Mesenchymal stem cell (in vitro differentiated cells and primary cell): ENCODE measurements around the gene CFAP54.

Source experiments
- DNase-seq: peaks from one replicate; pipeline ENCODE4 v3.0.0-alpha.2; 2013
- H2AFZ ChIP-seq: one replicate; pipeline ENCODE4 v1.6.1; 2013; ENCODE audit warnings: low read depth, mild to moderate bottlenecking, control low read depth, inconsistent platforms, low read length, moderate library complexity
- H2AK5ac ChIP-seq: 2 replicates; pipeline ENCODE4 v1.6.1; 2013; ENCODE audit warnings: low read length, moderate library complexity, mild to moderate bottlenecking, inconsistent platforms; ENCODE audit not compliant: severe bottlenecking
- H2BK120ac ChIP-seq: one replicate; pipeline ENCODE4 v1.6.1; 2013; ENCODE audit warnings: low read depth, mild to moderate bottlenecking, inconsistent platforms, low read length, moderate library complexity
- H2BK12ac ChIP-seq, 2 experiments: one replicate each; pipeline ENCODE4 v1.6.1; 2013; ENCODE audit warnings: inconsistent platforms in 2 of 2, low read length in 2 of 2, mild to moderate bottlenecking in 2 of 2, moderate library complexity in 2 of 2, control low read depth in 1 of 2
- H2BK15ac ChIP-seq: one replicate; pipeline ENCODE4 v1.6.1; 2013; ENCODE audit warnings: mild to moderate bottlenecking, low read depth, inconsistent platforms; ENCODE audit not compliant: poor library complexity, severe bottlenecking
- H2BK5ac ChIP-seq: 2 replicates; pipeline ENCODE4 v1.6.1; 2013; ENCODE audit warnings: low read depth, mild to moderate bottlenecking, low read length, control low read depth, inconsistent platforms; ENCODE audit not compliant: poor library complexity, severe bottlenecking
- H3K14ac ChIP-seq, 2 experiments: one replicate each; pipeline ENCODE4 v1.6.1; 2013; ENCODE audit warnings: inconsistent platforms in 2 of 2, low read length in 2 of 2, control low read depth in 1 of 2, mild to moderate bottlenecking in 1 of 2, moderate library complexity in 1 of 2
- H3K18ac ChIP-seq, 2 experiments: one replicate each; pipeline ENCODE4 v1.6.1; 2013; ENCODE audit warnings: inconsistent platforms in 2 of 2, low read length in 2 of 2, control low read depth in 1 of 2, low read depth in 1 of 2, mild to moderate bottlenecking in 1 of 2
- H3K23ac ChIP-seq, 2 experiments: one replicate each; pipeline ENCODE4 v1.6.1; 2013; ENCODE audit warnings: inconsistent platforms in 2 of 2, low read length in 2 of 2, mild to moderate bottlenecking in 2 of 2, moderate library complexity in 2 of 2, control low read depth in 1 of 2
- H3K27ac ChIP-seq: 2 replicates; pipeline ENCODE4 v1.5.1; 2013; ENCODE audit warnings: mild to moderate bottlenecking, moderate library complexity, low read length, control low read depth, inconsistent platforms; ENCODE audit not compliant: poor library complexity, severe bottlenecking
- H3K27me3 ChIP-seq, 2 experiments: 2 replicates each; pipeline versions ENCODE4 v1.6.1 to v1.7.0; 2013; ENCODE audit warnings: low read length in 2 of 2, mild to moderate bottlenecking in 2 of 2, moderate library complexity in 2 of 2, control low read depth in 1 of 2, inconsistent platforms in 1 of 2; ENCODE audit not compliant: control insufficient read depth in 1 of 2, insufficient read depth in 1 of 2
- H3K36me3 ChIP-seq, 2 experiments: 2 replicates each; pipeline versions ENCODE4 v1.6.1 to v1.7.0; 2013; ENCODE audit warnings: low read length in 2 of 2, control low read depth in 1 of 2, inconsistent platforms in 1 of 2, low read depth in 1 of 2, mild to moderate bottlenecking in 1 of 2; ENCODE audit not compliant: insufficient read depth in 2 of 2, control insufficient read depth in 1 of 2
- H3K4ac ChIP-seq, 2 experiments: one replicate each; pipeline ENCODE4 v1.6.1; 2013; ENCODE audit warnings: inconsistent platforms in 2 of 2, low read length in 2 of 2, mild to moderate bottlenecking in 2 of 2, moderate library complexity in 2 of 2, control low read depth in 1 of 2, low read depth in 1 of 2
- H3K4me1 ChIP-seq: 2 replicates; pipeline ENCODE4 v1.6.1; 2013; ENCODE audit warnings: low read depth, low read length, control low read depth; ENCODE audit not compliant: control insufficient read depth, insufficient read depth
- H3K4me2 ChIP-seq: 2 replicates; pipeline ENCODE4 v1.6.1; 2013; ENCODE audit warnings: low read length, mild to moderate bottlenecking, inconsistent platforms; ENCODE audit not compliant: poor library complexity, severe bottlenecking
- H3K4me3 ChIP-seq, 2 experiments: 2 replicates each; pipeline versions ENCODE4 v1.5.1 to v1.7.0; 2013; ENCODE audit warnings: low read length in 2 of 2, mild to moderate bottlenecking in 2 of 2, control low read depth in 1 of 2, low read depth in 1 of 2; ENCODE audit not compliant: insufficient read depth in 1 of 2
- H3K79me1 ChIP-seq: replicated peaks from 2 replicates; pipeline ENCODE4 v1.6.1; 2013; ENCODE audit warnings: mild to moderate bottlenecking, control low read depth, low read length, inconsistent platforms; ENCODE audit not compliant: poor library complexity, severe bottlenecking
- H3K9ac ChIP-seq: 2 replicates; pipeline ENCODE4 v1.7.0; 2013; ENCODE audit warnings: mild to moderate bottlenecking, low read length, moderate library complexity
- H3K9me3 ChIP-seq: 2 replicates; pipeline ENCODE4 v1.7.0; 2013; ENCODE audit warnings: mild to moderate bottlenecking, low read length; ENCODE audit not compliant: control insufficient read depth
- H4K8ac ChIP-seq: one replicate; pipeline ENCODE4 v1.6.1; 2013; ENCODE audit warnings: inconsistent platforms, mild to moderate bottlenecking, low read length, moderate library complexity
- H4K91ac ChIP-seq: one replicate; pipeline ENCODE4 v1.6.1; 2013; ENCODE audit warnings: mild to moderate bottlenecking, low read length, inconsistent platforms
- WGBS: methylation state at CpG from one replicate; pipeline ENCODE4 v1.1.7; 2013; ENCODE audit warnings: mixed read lengths; 5-methylcytosine and 5-hydroxymethylcytosine counted together

Gene CFAP54

DNA sequence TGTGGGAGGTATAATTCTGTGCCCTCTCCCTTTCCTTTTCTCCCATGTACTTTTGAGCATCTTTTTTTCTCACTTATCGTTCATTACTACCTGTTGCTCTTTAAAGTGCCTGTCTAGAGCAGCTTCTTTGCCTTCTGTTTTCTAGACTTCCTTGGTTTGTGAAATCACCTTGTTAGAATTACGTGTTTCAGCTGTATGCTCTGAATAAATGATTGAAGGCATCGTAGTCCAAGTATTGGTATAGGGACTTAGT, 419.0 kb downstream of the CFAP54 start:
- H2BK5ac ChIP-seq, result no peak overlapping the region
- 87% methylated on average over 3 of the region's 3 CpGs for WGBS
- no peaks in the 10 kb centered on the region for H3K4me1 ChIP-seq
- no peak overlapping the region for H2AK5ac ChIP-seq
- no peak overlapping the region for H3K23ac ChIP-seq
- peak overlapping the region; percentile 95 for H3K9ac ChIP-seq
- no peaks in the 10 kb centered on the region for H3K9me3 ChIP-seq
- H3K4ac ChIP-seq, result no peak overlapping the region
- peaks cover 5% of the 10 kb centered on the region for H3K79me1 ChIP-seq
- DNase-seq, result no peak
- peak overlapping the region in 1 of 2 experiments; percentile 99 for H3K4me3 ChIP-seq
- no peaks in the 10 kb centered on the region for H3K27me3 ChIP-seq
- no peak overlapping the region for H3K18ac ChIP-seq
- no peak overlapping the region for H3K27ac ChIP-seq
- no peak overlapping the region for H4K8ac ChIP-seq
- no peak overlapping the region for H2AFZ ChIP-seq
- H2BK12ac ChIP-seq, result no peak overlapping the region
- H3K36me3 ChIP-seq, result no peaks in the 10 kb centered on the region
- no peak overlapping the region for H3K14ac ChIP-seq
- no peak overlapping the region for H4K91ac ChIP-seq
- H2BK15ac ChIP-seq, result no peak overlapping the region
- peak overlapping the region; percentile 32 for H3K4me2 ChIP-seq
- no peak overlapping the region for H2BK120ac ChIP-seq

GRCh38 chr12:96912261-96912660, 422.9 kb downstream of the CFAP54 start:
- no peak overlapping the region for H3K14ac ChIP-seq
- H3K23ac ChIP-seq, result no peak overlapping the region
- H3K36me3 ChIP-seq, result no peaks in the 10 kb centered on the region
- H3K9ac ChIP-seq, result no peak overlapping the region
- H3K9me3 ChIP-seq, result no peaks in the 10 kb centered on the region
- 91% methylated on average over 1 of the region's 2 CpGs for WGBS
- H4K8ac ChIP-seq, result no peak overlapping the region
- no peak overlapping the region for H4K91ac ChIP-seq
- no peak overlapping the region for H2AFZ ChIP-seq
- H2BK120ac ChIP-seq, result no peak overlapping the region
- H3K4ac ChIP-seq, result no peak overlapping the region
- H2BK5ac ChIP-seq, result no peak overlapping the region
- H3K27me3 ChIP-seq, result no peaks in the 10 kb centered on the region
- H3K27ac ChIP-seq, result no peak overlapping the region
- H3K4me2 ChIP-seq, result no peak overlapping the region
- no peak overlapping the region for H2BK12ac ChIP-seq
- H3K18ac ChIP-seq, result no peak overlapping the region
- no peak overlapping the region for H2BK15ac ChIP-seq
- peaks cover 11% of the 10 kb centered on the region for H3K79me1 ChIP-seq
- H3K4me1 ChIP-seq, result no peaks in the 10 kb centered on the region
- no peak overlapping the region for H2AK5ac ChIP-seq
- H3K4me3 ChIP-seq, result no peak overlapping the region
- no peak for DNase-seq

GRCh38 chr12:96912943-96913342, 423.6 kb downstream of the CFAP54 start:
- Histone ChIP-seq H2BK5ac (no peak overlapping the region), H2AFZ (no peak overlapping the region), H2BK12ac (no peak overlapping the region), H3K27ac (no peak overlapping the region), H3K27me3 (no peaks in the 10 kb centered on the region), H2BK120ac (no peak overlapping the region), H3K9ac (no peak overlapping the region), H3K9me3 (no peaks in the 10 kb centered on the region), H3K79me1 (peaks cover 11% of the 10 kb centered on the region), H3K14ac (no peak overlapping the region), H2BK15ac (no peak overlapping the region), H3K4me1 (no peaks in the 10 kb centered on the region), H3K4me3 (no peak overlapping the region), H3K4me2 (no peak overlapping the region), H4K91ac (no peak overlapping the region), H3K18ac (no peak overlapping the region), H2AK5ac (no peak overlapping the region), H3K23ac (no peak overlapping the region), H4K8ac (no peak overlapping the region), H3K36me3 (no peaks in the 10 kb centered on the region), H3K4ac (no peak overlapping the region)
- WGBS, result 100% methylated on average over 2 of the region's 2 CpGs
- DNase-seq, result no peak

GRCh38 chr12:96919510-96920210, 430.3 kb downstream of the CFAP54 start:
- Histone ChIP-seq H2AK5ac (no peak overlapping the region), H2AFZ (no peak overlapping the region), H3K18ac (no peak overlapping the region), H3K27me3 (no peaks in the 10 kb centered on the region), H2BK120ac (no peak overlapping the region), H3K9me3 (peaks cover 8% of the 10 kb centered on the region), H3K79me1 (peaks cover 8% of the 10 kb centered on the region), H2BK12ac (no peak overlapping the region), H3K36me3 (peaks cover 4 to 9% of the 10 kb centered on the region in 2 experiments), H3K4ac (no peak overlapping the region), H3K23ac (no peak overlapping the region), H3K9ac (no peak overlapping the region), H3K4me3 (no peak overlapping the region), H3K14ac (no peak overlapping the region), H4K8ac (no peak overlapping the region), H3K27ac (no peak overlapping the region), H2BK15ac (no peak overlapping the region), H2BK5ac (no peak overlapping the region), H4K91ac (no peak overlapping the region), H3K4me1 (no peaks in the 10 kb centered on the region), H3K4me2 (no peak overlapping the region)
- DNase-seq, result no peak
- no CpG with 5 or more reads among the region's 2 CpGs for WGBS
